B cell (primary cell): ENCODE data around the gene GABRR1.

Source experiments
- CTCF ChIP-seq: fragments of 200-600 bp; IDR thresholded peaks from one replicate; pipeline ENCODE4 v1.8.0; 2022; ENCODE audit warnings: antibody characterized with exemption, mild to moderate bottlenecking
- EZH2 ChIP-seq: IDR thresholded peaks from 2 replicates; pipeline ENCODE4 v1.6.1; 2012; ENCODE audit warnings: borderline replicate concordance, low read depth, mild to moderate bottlenecking, moderate library complexity, low read length; ENCODE audit not compliant: insufficient read depth, poor library complexity, severe bottlenecking

- TF ChIP-seq CTCF (no peak), EZH2 (no peak)
These were observed 71.8 kb downstream of the GABRR1 start for GRCh38 chr6:89145091-89145955.
